GM12878 (cell line): ENCODE data around the gene F3. TPM values are rescaled to one million over a fixed set of nuclear protein-coding genes. Genes with fewer than 3 reads are reported as not detected.

Experiments
- ATAC-seq: fragments of 200-7000 bp; cut with Tn5 transposase; 3 replicates; pipeline ENCODE4 v1.9.1; 2020; ENCODE audit warnings: mild to moderate bottlenecking, moderate library complexity
- BruUV-seq: library from RNA; stranded (reverse); fragments of 400-500 nt; replicated peaks from 2 replicates; lab custom pipeline; 2021; lab: Mats Ljungman, UMichigan
- CTCF ChIA-PET: fragments of 300-600 bp; sonication (Branson Sonifier 250); formaldehyde crosslinking; extraction: SDS; loops from one replicate; lab custom pipeline; 2021; ENCODE audit warnings: inconsistent platforms; lab: Yijun Ruan, JAX
- POLR2A ChIA-PET: fragments of 350-600 bp; formaldehyde crosslinking; extraction: SDS; loops from one replicate; lab custom pipeline; 2021; ENCODE audit warnings: inconsistent platforms; lab: Charles Lee
- RAD21 ChIA-PET: fragments of 300-600 bp; sonication (Branson Sonifier 250); formaldehyde crosslinking; loops from one replicate; lab custom pipeline; 2023; ENCODE audit warnings: antibody characterized with exemption; ENCODE audit not compliant: unreplicated experiment; lab: Charles Lee
- SMC1A ChIA-PET: fragments of 300-600 bp; sonication (Branson Sonifier 250); formaldehyde crosslinking; loops from one replicate; lab custom pipeline; 2023; ENCODE audit not compliant: unreplicated experiment, uncharacterized antibody; lab: Charles Lee
- DNase-seq: peaks from one replicate; pipeline ENCODE4 v3.0.0-alpha.2; 2011; ENCODE audit warnings: low read depth, low spot score
- FAIRE-seq: peaks from 3 replicates; lab custom pipeline; 2011; peaks lifted over from hg19 to GRCh38; lab: Jason Lieb, UNC
- H2AFZ ChIP-seq: 2 replicates; pipeline ENCODE4 v1.6.0; 2011; ENCODE audit warnings: low read depth, low read length, control low read depth; ENCODE audit not compliant: control insufficient read depth
- H3K27ac ChIP-seq: 2 replicates; pipeline ENCODE4 v1.5.1; 2011; ENCODE audit warnings: control low read depth; ENCODE audit not compliant: control insufficient read depth, insufficient read depth
- H3K27me3 ChIP-seq, 2 experiments: replicated peaks in 1 of 2; 2 replicates each; pipeline versions ENCODE4 v1.6.0 to v1.6.1; 2011; ENCODE audit warnings: low read length in 1 of 2; ENCODE audit not compliant: control insufficient read depth in 2 of 2, insufficient read depth in 2 of 2
- H3K36me3 ChIP-seq, 2 experiments: 2 replicates each; pipeline ENCODE4 v1.5.1; 2011; ENCODE audit warnings: low read length in 1 of 2; ENCODE audit not compliant: control insufficient read depth in 2 of 2, insufficient read depth in 2 of 2
- H3K4me1 ChIP-seq: 2 replicates; pipeline ENCODE4 v1.6.1; 2011; ENCODE audit warnings: mild to moderate bottlenecking, low read length, moderate library complexity, mixed read lengths; ENCODE audit not compliant: control insufficient read depth, insufficient read depth
- H3K4me2 ChIP-seq: 2 replicates; pipeline ENCODE4 v1.6.0; 2011; ENCODE audit warnings: control low read depth; ENCODE audit not compliant: control insufficient read depth, insufficient read depth
- H3K4me3 ChIP-seq: fragments of 200-600 bp; sonication (generic); 2 replicates; pipeline ENCODE4 v1.5.1; 2016
- H3K79me2 ChIP-seq: 2 replicates; pipeline ENCODE4 v1.6.0; 2011; ENCODE audit warnings: low read length; ENCODE audit not compliant: control insufficient read depth, insufficient read depth
- H3K9ac ChIP-seq: 2 replicates; pipeline ENCODE4 v1.8.0; 2011; ENCODE audit warnings: low read length, control low read depth, mixed read lengths; ENCODE audit not compliant: control insufficient read depth, insufficient read depth
- H3K9me3 ChIP-seq: replicated peaks from 3 replicates; pipeline ENCODE4 v1.5.1; 2011; ENCODE audit warnings: mild to moderate bottlenecking, low read length; ENCODE audit not compliant: control insufficient read depth, insufficient read depth
- H4K20me1 ChIP-seq: 2 replicates; pipeline ENCODE4 v1.6.0; 2011; ENCODE audit not compliant: control insufficient read depth, insufficient read depth
- BHLHE40 ChIP-seq, 2 experiments: fragments of 450-650 bp in 1 of 2; IDR thresholded peaks; 2 replicates each; pipeline ENCODE4 v1.6.1; 2011 to 2017; ENCODE audit warnings: low read depth in 2 of 2, borderline replicate concordance in 1 of 2, improper control_type of control experiment in 1 of 2, low read length in 1 of 2, mild to moderate bottlenecking in 1 of 2
- BRCA1 ChIP-seq: IDR thresholded peaks from 2 replicates; pipeline ENCODE4 v1.6.1; 2011; ENCODE audit warnings: low read depth, low read length, improper control_type of control experiment
- CHD1 ChIP-seq: IDR thresholded peaks from 2 replicates; pipeline ENCODE4 v1.6.1; 2012; ENCODE audit warnings: low read depth, low read length, improper control_type of control experiment
- KDM1A ChIP-seq: fragments of 200-600 bp; sonication (generic); IDR thresholded peaks from 2 replicates; pipeline ENCODE4 v1.6.1; 2016; ENCODE audit warnings: borderline replicate concordance
- MEF2A ChIP-seq: IDR thresholded peaks from 2 replicates; pipeline ENCODE4 v1.6.1; 2011; ENCODE audit warnings: low read depth, mild to moderate bottlenecking, low read length, moderate library complexity; ENCODE audit not compliant: insufficient read depth
- MYB ChIP-seq: fragments of 150-350 bp; IDR thresholded peaks from 2 replicates; pipeline ENCODE4 v1.6.1; 2014; ENCODE audit warnings: mild to moderate bottlenecking, low read depth, low read length, borderline replicate concordance
- NRF1 ChIP-seq: conservative IDR thresholded peaks from 2 replicates; pipeline ENCODE4 v1.6.1; 2011; ENCODE audit warnings: mild to moderate bottlenecking, low read depth, low read length, improper control_type of control experiment
- RBBP5 ChIP-seq: fragments of 200-600 bp; sonication (generic); conservative IDR thresholded peaks from 2 replicates; pipeline ENCODE4 v1.6.1; 2016
- RCOR1 ChIP-seq: conservative IDR thresholded peaks from 2 replicates; pipeline ENCODE4 v1.6.1; 2012; ENCODE audit warnings: low read depth, low read length, improper control_type of control experiment
- SIX5 ChIP-seq: IDR thresholded peaks from 2 replicates; pipeline ENCODE4 v1.6.1; 2011; ENCODE audit warnings: mild to moderate bottlenecking, low read depth, low read length, moderate library complexity; ENCODE audit not compliant: severe bottlenecking
- TAF1 ChIP-seq: IDR thresholded peaks from 2 replicates; pipeline ENCODE4 v1.6.1; 2011; ENCODE audit warnings: mild to moderate bottlenecking, low read depth, low read length, borderline replicate concordance
- ZNF274 ChIP-seq: IDR thresholded peaks from one replicate; pipeline ENCODE4 v1.8.0; 2011; ENCODE audit not compliant: insufficient read length, insufficient read depth
- WGBS: methylation state at CpG from one replicate; pipeline ENCODE4 v1.1.6; 2016; ENCODE audit warnings: low lambda C conversion rate; ENCODE audit not compliant: insufficient replicate concordance, insufficient coverage; ENCODE audit errors: missing lambda C conversion rate; 5-methylcytosine and 5-hydroxymethylcytosine counted together
- in situ Hi-C: fragments of 300-500 bp; cut with MboI; formaldehyde crosslinking; loops from 9 replicates; pipeline ENCODE4 v1.14.3; 2018; ENCODE audit warnings: mixed read lengths
- intact Hi-C: fragments of 100-400 bp; cut with micrococcal nuclease; formaldehyde crosslinking; loops from one replicate; pipeline ENCODE4 v1.14.2; 2022; ENCODE audit not compliant: unreplicated experiment
- polyA plus RNA-seq, 11 experiments: library from polyadenylated mRNA; depleted of rRNA in 4 of 11; unstranded in 6 of 11; stranded (reverse) in 5 of 11; fragments of >200 nt; fragmentation: Nextera tagmentation in 4 of 11; fragmentation: Illumina TruSeq in 1 of 11; extraction: Ambion mirVana in 4 of 11; extraction: Trizol in 1 of 11; gene quantifications; 1 replicate in 1 of 11; 2 replicates in 10 of 11; pipeline versions ENCODE4 v1.2.1 to v1.2.3, GENCODE V29; 2011 to 2016; ENCODE audit warnings: inconsistent platforms in 2 of 11, missing spikeins in 2 of 11, low read depth in 1 of 11
- total RNA-seq, 4 experiments: library from RNA; depleted of rRNA in 3 of 4; stranded (reverse); fragments of >200 nt in 3 of 4; fragmentation: Illumina TruSeq in 1 of 4; extraction: Trizol in 1 of 4; gene quantifications; 2 replicates each; pipeline versions ENCODE4 v1.2.1 to v1.2.3, GENCODE V29; 2013 to 2021
- TF ChIP-seq, protein P1 (sequence below): fragments of 450-650 bp; IDR thresholded peaks from 2 replicates; pipeline ENCODE4 v1.6.1; 2016; ENCODE audit warnings: mild to moderate bottlenecking, moderate library complexity, borderline replicate concordance
- TF ChIP-seq, protein P2 (sequence below): fragments of 150-350 bp; IDR thresholded peaks from 2 replicates; pipeline ENCODE4 v1.6.1; 2014; ENCODE audit warnings: mild to moderate bottlenecking, low read depth, low read length
- TF ChIP-seq, protein P3 (sequence below): fragments of 450-650 bp; IDR thresholded peaks from 2 replicates; pipeline ENCODE4 v1.6.1; 2017; ENCODE audit warnings: borderline replicate concordance

The F3 gene
- total and polyA plus RNA-seq, 10 of the 15 experiments (the other 5 are each of a cell fraction or from before 2014, with no cell fraction given) = 0.18 to 0.33 TPM; not detected in 8

DNA sequence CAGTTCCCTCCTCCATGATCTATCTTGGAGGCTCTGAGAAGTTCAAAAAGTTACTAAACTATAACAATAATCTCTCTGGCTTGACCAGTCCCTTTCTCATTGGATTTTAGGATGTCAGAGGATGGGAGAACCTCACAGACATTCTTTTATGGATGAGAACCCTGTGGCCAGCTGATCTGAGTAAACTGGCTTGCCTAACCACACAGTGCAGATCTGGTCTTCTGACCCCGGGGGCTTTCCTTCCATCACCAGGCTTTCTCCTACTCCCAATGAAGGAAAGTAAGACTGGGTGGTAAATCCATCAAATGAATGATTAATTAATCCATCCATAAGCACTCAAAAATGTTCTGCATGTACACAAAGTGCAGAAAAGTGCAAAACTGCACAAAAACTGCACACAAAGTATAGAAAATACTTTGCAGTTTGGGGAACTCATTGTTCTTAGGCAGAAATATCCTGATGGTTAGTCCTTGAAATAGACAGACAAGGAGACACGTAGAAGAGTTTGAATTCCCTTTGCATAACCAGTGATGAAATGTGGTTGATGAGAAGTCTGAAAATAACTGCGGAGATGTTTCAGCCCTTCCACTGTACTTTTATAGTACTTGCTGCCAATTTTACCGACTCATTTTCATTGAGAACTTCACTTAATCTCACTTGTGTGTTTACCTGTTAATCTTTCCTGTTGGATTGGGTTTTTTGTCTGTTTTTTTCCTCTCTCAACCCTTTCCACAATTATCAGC lies 2.5 kb upstream of the F3 start:
- no peaks in the 10 kb centered on the region for H3K36me3 ChIP-seq
- ChIA-PET SMC1A (interaction anchor here (0.8 kb wide), 1 partner anchor 96 kb away, joined by 3 read pairs; no protein-coding TSS in a partner anchor), RAD21 (interaction anchor here (1.1 kb wide), 1 partner anchor 8 kb away, joined by 4 read pairs; no protein-coding TSS in a partner anchor), POLR2A (no interaction called here), CTCF (interaction anchor here (1.2 kb wide), 1 partner anchor 63 kb away, joined by 3 read pairs; no protein-coding TSS in a partner anchor)
- intact Hi-C loops = no loop called here
- H3K9ac ChIP-seq = no peak overlapping the region
- no peaks in the 10 kb centered on the region for H3K9me3 ChIP-seq
- H3K4me1 ChIP-seq = peaks cover 12% of the 10 kb centered on the region; the same call in 1 of the 2 replicates
- H3K4me3 ChIP-seq = no peak overlapping the region
- H3K27me3 ChIP-seq = peaks cover 2 to 12% of the 10 kb centered on the region in 2 experiments
- in situ Hi-C loops = no loop called here
- no peaks in the 10 kb centered on the region for H4K20me1 ChIP-seq
- ATAC-seq (no peak), DNase-seq (no peak), FAIRE-seq (no peak)
- WGBS = 51% methylated on average over 4 of the region's 4 CpGs
- no peaks in the 10 kb centered on the region for H3K79me2 ChIP-seq
- H3K4me2 ChIP-seq = no peak overlapping the region
- H2AFZ ChIP-seq = no peak overlapping the region
- BruUV-seq = no TSS peak
- H3K27ac ChIP-seq = no peak overlapping the region
- TF ChIP-seq CHD1 = no peak
- no peak for TF ChIP-seq MEF2A
- TF ChIP-seq BHLHE40 (IDR thresholded peaks at IDR 0.05; ENCODE audit: borderline replicate concordance in 1 of 2, low read depth in 2 of 2, low read length in 1 of 2) = no peak
- TF ChIP-seq BRCA1 = no peak
- TF ChIP-seq KDM1A = no peak
- no peak for TF ChIP-seq RCOR1
- TF ChIP-seq, protein P1, sequence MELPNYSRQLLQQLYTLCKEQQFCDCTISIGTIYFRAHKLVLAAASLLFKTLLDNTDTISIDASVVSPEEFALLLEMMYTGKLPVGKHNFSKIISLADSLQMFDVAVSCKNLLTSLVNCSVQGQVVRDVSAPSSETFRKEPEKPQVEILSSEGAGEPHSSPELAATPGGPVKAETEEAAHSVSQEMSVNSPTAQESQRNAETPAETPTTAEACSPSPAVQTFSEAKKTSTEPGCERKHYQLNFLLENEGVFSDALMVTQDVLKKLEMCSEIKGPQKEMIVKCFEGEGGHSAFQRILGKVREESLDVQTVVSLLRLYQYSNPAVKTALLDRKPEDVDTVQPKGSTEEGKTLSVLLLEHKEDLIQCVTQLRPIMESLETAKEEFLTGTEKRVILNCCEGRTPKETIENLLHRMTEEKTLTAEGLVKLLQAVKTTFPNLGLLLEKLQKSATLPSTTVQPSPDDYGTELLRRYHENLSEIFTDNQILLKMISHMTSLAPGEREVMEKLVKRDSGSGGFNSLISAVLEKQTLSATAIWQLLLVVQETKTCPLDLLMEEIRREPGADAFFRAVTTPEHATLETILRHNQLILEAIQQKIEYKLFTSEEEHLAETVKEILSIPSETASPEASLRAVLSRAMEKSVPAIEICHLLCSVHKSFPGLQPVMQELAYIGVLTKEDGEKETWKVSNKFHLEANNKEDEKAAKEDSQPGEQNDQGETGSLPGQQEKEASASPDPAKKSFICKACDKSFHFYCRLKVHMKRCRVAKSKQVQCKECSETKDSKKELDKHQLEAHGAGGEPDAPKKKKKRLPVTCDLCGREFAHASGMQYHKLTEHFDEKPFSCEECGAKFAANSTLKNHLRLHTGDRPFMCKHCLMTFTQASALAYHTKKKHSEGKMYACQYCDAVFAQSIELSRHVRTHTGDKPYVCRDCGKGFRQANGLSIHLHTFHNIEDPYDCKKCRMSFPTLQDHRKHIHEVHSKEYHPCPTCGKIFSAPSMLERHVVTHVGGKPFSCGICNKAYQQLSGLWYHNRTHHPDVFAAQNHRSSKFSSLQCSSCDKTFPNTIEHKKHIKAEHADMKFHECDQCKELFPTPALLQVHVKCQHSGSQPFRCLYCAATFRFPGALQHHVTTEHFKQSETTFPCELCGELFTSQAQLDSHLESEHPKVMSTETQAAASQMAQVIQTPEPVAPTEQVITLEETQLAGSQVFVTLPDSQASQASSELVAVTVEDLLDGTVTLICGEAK = no peak
- TF ChIP-seq, protein P2, sequence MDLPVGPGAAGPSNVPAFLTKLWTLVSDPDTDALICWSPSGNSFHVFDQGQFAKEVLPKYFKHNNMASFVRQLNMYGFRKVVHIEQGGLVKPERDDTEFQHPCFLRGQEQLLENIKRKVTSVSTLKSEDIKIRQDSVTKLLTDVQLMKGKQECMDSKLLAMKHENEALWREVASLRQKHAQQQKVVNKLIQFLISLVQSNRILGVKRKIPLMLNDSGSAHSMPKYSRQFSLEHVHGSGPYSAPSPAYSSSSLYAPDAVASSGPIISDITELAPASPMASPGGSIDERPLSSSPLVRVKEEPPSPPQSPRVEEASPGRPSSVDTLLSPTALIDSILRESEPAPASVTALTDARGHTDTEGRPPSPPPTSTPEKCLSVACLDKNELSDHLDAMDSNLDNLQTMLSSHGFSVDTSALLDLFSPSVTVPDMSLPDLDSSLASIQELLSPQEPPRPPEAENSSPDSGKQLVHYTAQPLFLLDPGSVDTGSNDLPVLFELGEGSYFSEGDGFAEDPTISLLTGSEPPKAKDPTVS = no peak
- TF ChIP-seq, protein P3, sequence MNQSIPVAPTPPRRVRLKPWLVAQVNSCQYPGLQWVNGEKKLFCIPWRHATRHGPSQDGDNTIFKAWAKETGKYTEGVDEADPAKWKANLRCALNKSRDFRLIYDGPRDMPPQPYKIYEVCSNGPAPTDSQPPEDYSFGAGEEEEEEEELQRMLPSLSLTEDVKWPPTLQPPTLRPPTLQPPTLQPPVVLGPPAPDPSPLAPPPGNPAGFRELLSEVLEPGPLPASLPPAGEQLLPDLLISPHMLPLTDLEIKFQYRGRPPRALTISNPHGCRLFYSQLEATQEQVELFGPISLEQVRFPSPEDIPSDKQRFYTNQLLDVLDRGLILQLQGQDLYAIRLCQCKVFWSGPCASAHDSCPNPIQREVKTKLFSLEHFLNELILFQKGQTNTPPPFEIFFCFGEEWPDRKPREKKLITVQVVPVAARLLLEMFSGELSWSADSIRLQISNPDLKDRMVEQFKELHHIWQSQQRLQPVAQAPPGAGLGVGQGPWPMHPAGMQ = no peak
- TF ChIP-seq NRF1 = no peak
- no peak for TF ChIP-seq TAF1
- no peak for TF ChIP-seq SIX5
- TF ChIP-seq ZNF274 = no peak
- no peak for TF ChIP-seq MYB
- TF ChIP-seq RBBP5 = no peak
